Measurements from ENCODE around the gene AGFG1. TPM values are rescaled to one million over a fixed set of nuclear protein-coding genes. Genes with fewer than 3 reads are reported as not detected.

The AGFG1 gene
- total RNA-seq, 1 experiment from 2014 or later = 109 TPM

DNA sequence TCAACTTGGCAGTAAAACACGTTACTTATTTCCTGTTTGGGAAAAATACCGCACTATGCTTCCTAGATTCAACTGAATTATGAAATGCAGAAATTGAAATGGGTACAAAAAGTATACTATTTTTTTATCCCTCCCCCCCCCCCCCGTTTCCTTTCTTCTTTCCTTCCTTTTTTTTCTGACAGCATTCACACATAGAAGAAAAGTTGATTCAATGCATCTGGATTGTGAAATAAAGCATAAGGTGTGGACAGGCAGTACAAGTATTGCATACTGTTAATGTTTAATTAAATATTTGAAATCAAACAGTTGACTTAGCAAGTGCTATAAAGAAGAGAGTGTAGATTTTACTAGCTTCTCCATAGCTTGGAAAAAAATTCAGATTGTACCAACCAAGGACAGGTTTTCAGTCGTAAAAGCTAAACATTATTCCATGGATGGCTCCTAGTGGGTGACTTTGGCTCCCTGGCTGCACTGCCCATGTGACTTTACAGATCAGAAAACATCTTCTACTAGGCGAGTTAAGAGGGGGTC is 21.6 kb upstream of the AGFG1 start:
- Histone ChIP-seq H2BK15ac (ENCODE audit: low read depth, low read length) (no peak overlapping the region), H3K9me3 (ENCODE audit: control insufficient read depth, low read depth, low read length) (no peaks in the 10 kb centered on the region), H3K18ac (ENCODE audit: insufficient read length, low read depth, low read length) (no peak overlapping the region), H3K27me3 (ENCODE audit: insufficient read depth, low read length) (no peaks in the 10 kb centered on the region), H3K9ac (ENCODE audit: extremely low read depth, insufficient read length, low read length) (no peak overlapping the region), H3K14ac (ENCODE audit: insufficient read depth, low read length) (no peak overlapping the region), H3K23me2 (ENCODE audit: insufficient read length, low read depth, low read length, poor library complexity, severe bottlenecking) (no peaks in the 10 kb centered on the region), H2BK12ac (ENCODE audit: insufficient read length, low read depth, low read length) (no peak overlapping the region), H3K79me2 (ENCODE audit: insufficient read depth, low read length) (no peaks in the 10 kb centered on the region), H3K4me1 (ENCODE audit: insufficient read depth, low read length) (no peaks in the 10 kb centered on the region; the same call in 1 of the 2 replicates), H4K91ac (ENCODE audit: insufficient read length, low read depth, low read length) (no peak overlapping the region), H3K23ac (ENCODE audit: insufficient read length, low read depth, low read length) (no peak overlapping the region), H3T11ph (ENCODE audit: low read length) (no peak overlapping the region), H2BK5ac (ENCODE audit: insufficient read length, low read length) (no peak overlapping the region), H2BK20ac (ENCODE audit: low read depth, low read length, poor library complexity, severe bottlenecking) (no peak overlapping the region), H3K4ac (ENCODE audit: low read depth, low read length) (no peak overlapping the region), H4K5ac (ENCODE audit: insufficient read length, low read depth, low read length) (no peak overlapping the region), H3K27ac (ENCODE audit: insufficient read length, low read depth, low read length) (no peak overlapping the region), H4K8ac (replicated peaks; ENCODE audit: insufficient read length, low read depth, low read length) (no peak overlapping the region), H4K20me1 (ENCODE audit: control insufficient read depth, insufficient read depth, insufficient read length) (no peaks in the 10 kb centered on the region), H2AFZ (ENCODE audit: low read length) (no peak overlapping the region), H3K79me1 (ENCODE audit: insufficient read depth, low read depth, low read length, poor library complexity, severe bottlenecking) (no peaks in the 10 kb centered on the region), H2AK5ac (ENCODE audit: insufficient read length, low read length) (no peak overlapping the region), H3K56ac (ENCODE audit: insufficient read length, low read depth, low read length) (no peak overlapping the region), H2BK120ac (ENCODE audit: low read depth, low read length, poor library complexity, severe bottlenecking) (no peak overlapping the region), H3K4me2 (ENCODE audit: insufficient read depth, insufficient read length, low read length) (no peak overlapping the region)
- Mint-ChIP-seq H3K4me3 (no peak overlapping the region), H3K27me3 (ENCODE audit: low read depth) (no peaks in the 10 kb centered on the region), H3K36me3 (ENCODE audit: insufficient read depth in 1 of 3, low read depth in 3 of 3) (no peaks in the 10 kb centered on the region), H3K9me3 (no peaks in the 10 kb centered on the region), H3K27ac (no peak overlapping the region), H3K4me1 (peaks cover 4 to 5% of the 10 kb centered on the region in 2 experiments)
- DNase-seq = no peak
- TF ChIP-seq, protein P1, sequence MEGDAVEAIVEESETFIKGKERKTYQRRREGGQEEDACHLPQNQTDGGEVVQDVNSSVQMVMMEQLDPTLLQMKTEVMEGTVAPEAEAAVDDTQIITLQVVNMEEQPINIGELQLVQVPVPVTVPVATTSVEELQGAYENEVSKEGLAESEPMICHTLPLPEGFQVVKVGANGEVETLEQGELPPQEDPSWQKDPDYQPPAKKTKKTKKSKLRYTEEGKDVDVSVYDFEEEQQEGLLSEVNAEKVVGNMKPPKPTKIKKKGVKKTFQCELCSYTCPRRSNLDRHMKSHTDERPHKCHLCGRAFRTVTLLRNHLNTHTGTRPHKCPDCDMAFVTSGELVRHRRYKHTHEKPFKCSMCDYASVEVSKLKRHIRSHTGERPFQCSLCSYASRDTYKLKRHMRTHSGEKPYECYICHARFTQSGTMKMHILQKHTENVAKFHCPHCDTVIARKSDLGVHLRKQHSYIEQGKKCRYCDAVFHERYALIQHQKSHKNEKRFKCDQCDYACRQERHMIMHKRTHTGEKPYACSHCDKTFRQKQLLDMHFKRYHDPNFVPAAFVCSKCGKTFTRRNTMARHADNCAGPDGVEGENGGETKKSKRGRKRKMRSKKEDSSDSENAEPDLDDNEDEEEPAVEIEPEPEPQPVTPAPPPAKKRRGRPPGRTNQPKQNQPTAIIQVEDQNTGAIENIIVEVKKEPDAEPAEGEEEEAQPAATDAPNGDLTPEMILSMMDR (conservative IDR thresholded peaks at IDR 0.05) = no peak
- no CpG with 5 or more reads among the region's 5 CpGs for WGBS (ENCODE audit: extremely low coverage, insufficient read length, low lambda C conversion rate)

Data from H9 (cell line).